SK-N-SH (cell line): ENCODE results near the gene ATP8A2. TPM values are rescaled to one million over a fixed set of nuclear protein-coding genes. Genes with fewer than 3 reads are reported as not detected.

Source experiments
- CTCF ChIA-PET: fragments of 300-600, 350-600 bp; formaldehyde crosslinking; extraction: SDS; loops from one replicate; lab custom pipeline; 2021; lab: Yijun Ruan, JAX
- POLR2A ChIA-PET: fragments of 350-600 bp; sonication (Branson Sonifier 250); formaldehyde crosslinking; extraction: SDS; loops from one replicate; lab custom pipeline; 2020; ENCODE audit warnings: antibody characterized with exemption, inconsistent platforms; lab: Yijun Ruan, JAX
- DNase-seq: peaks from one replicate; pipeline ENCODE4 v3.0.0; 2012
- H2AFZ ChIP-seq: fragments of 200-600 bp; sonication (generic); 2 replicates; pipeline ENCODE4 v1.8.1; 2016; ENCODE audit warnings: antibody characterized with exemption, mild to moderate bottlenecking, low read depth
- H3F3A ChIP-seq: fragments of 200-600 bp; sonication (generic); replicated peaks from 2 replicates; pipeline ENCODE3; 2016; ENCODE audit warnings: antibody characterized with exemption, mild to moderate bottlenecking; ENCODE audit not compliant: insufficient read depth
- H3K27ac ChIP-seq, 2 experiments: fragments of 200-500 bp in 1 of 2; fragments of 200-600 bp in 1 of 2; sonication (Bioruptor generic) in 1 of 2; sonication (generic), shearing (Covaris generic) in 1 of 2; 2 replicates each; pipeline versions ENCODE4 v1.5.1 to v1.6.1; 2014 to 2016; ENCODE audit warnings: low read depth in 2 of 2, inconsistent platforms in 1 of 2, low read length in 1 of 2, mild to moderate bottlenecking in 1 of 2, mixed read lengths in 1 of 2
- H3K27me3 ChIP-seq: fragments of 200-600 bp; sonication (generic), shearing (Covaris generic); 2 replicates; pipeline ENCODE4 v1.6.1; 2016; ENCODE audit warnings: mixed run types; ENCODE audit not compliant: insufficient read depth
- H3K36me3 ChIP-seq, 2 experiments: fragments of 200-500 bp in 1 of 2; fragments of 200-600 bp in 1 of 2; sonication (Bioruptor generic) in 1 of 2; sonication (generic) in 1 of 2; replicated peaks in 1 of 2; 2 replicates each; pipeline versions ENCODE3 to v1.5.1; 2014 to 2016; ENCODE audit warnings: low read length in 1 of 2, mild to moderate bottlenecking in 1 of 2; ENCODE audit not compliant: insufficient read depth in 2 of 2, control insufficient read depth in 1 of 2
- H3K4me1 ChIP-seq, 2 experiments: fragments of 200-500 bp in 1 of 2; fragments of 200-600 bp in 1 of 2; sonication (Bioruptor generic) in 1 of 2; sonication (generic), shearing (Covaris generic) in 1 of 2; 2 replicates each; pipeline versions ENCODE4 v1.5.1 to v1.6.1; 2014 to 2016; ENCODE audit warnings: low read depth in 1 of 2, low read length in 1 of 2, mixed run types in 1 of 2; ENCODE audit not compliant: insufficient read depth in 2 of 2, control insufficient read depth in 1 of 2
- H3K4me2 ChIP-seq: fragments of 200-600 bp; sonication (generic), shearing (Covaris generic); 2 replicates; pipeline ENCODE4 v1.6.1; 2017; ENCODE audit warnings: mixed run types
- H3K4me3 ChIP-seq, 2 experiments: fragments of 200-500 bp in 1 of 2; fragments of 200-600 bp in 1 of 2; sonication (Bioruptor generic) in 1 of 2; sonication (generic), shearing (Covaris generic) in 1 of 2; 2 replicates each; pipeline versions ENCODE4 v1.5.1 to v1.8.1; 2014 to 2016; ENCODE audit warnings: low read depth in 2 of 2, inconsistent platforms in 1 of 2, low read length in 1 of 2, mild to moderate bottlenecking in 1 of 2, mixed read lengths in 1 of 2, moderate library complexity in 1 of 2
- H3K79me2 ChIP-seq: fragments of 200-600 bp; sonication (generic); 2 replicates; pipeline ENCODE4 v1.8.1; 2017; ENCODE audit warnings: mild to moderate bottlenecking; ENCODE audit not compliant: insufficient read depth
- H3K9ac ChIP-seq: fragments of 200-600 bp; sonication (generic); 2 replicates; pipeline ENCODE4 v1.6.1; 2017; ENCODE audit warnings: mixed run types
- H3K9me2 ChIP-seq: fragments of 200-600 bp; sonication (generic); 2 replicates; pipeline ENCODE4 v1.6.1; 2017; ENCODE audit warnings: mixed run types
- H3K9me3 ChIP-seq: fragments of 200-600 bp; sonication (generic); 2 replicates; pipeline ENCODE4 v1.6.1; 2017; ENCODE audit warnings: mixed run types, mild to moderate bottlenecking, moderate library complexity
- H4K20me1 ChIP-seq: fragments of 200-600 bp; sonication (generic); 2 replicates; pipeline ENCODE4 v1.6.1; 2017; ENCODE audit warnings: mild to moderate bottlenecking, mixed run types; ENCODE audit not compliant: insufficient read depth
- ELF1 ChIP-seq: IDR thresholded peaks from 2 replicates; pipeline ENCODE4 v1.4.0; 2012
- GABPA ChIP-seq: IDR thresholded peaks from 2 replicates; pipeline ENCODE4 v1.4.0; 2012; ENCODE audit warnings: low read depth, mild to moderate bottlenecking
- MAX ChIP-seq: IDR thresholded peaks from 2 replicates; pipeline ENCODE4 v1.4.0; 2012; ENCODE audit warnings: low read depth
- MXI1 ChIP-seq: IDR thresholded peaks from 2 replicates; pipeline ENCODE4 v1.6.1; 2012; ENCODE audit warnings: mild to moderate bottlenecking, low read depth, low read length, improper control_type of control experiment
- PBX3 ChIP-seq: IDR thresholded peaks from 2 replicates; pipeline ENCODE4; 2012
- RAD21 ChIP-seq: IDR thresholded peaks from 2 replicates; pipeline ENCODE4 v1.6.1; 2012; ENCODE audit warnings: mild to moderate bottlenecking, low read length
- REST ChIP-seq: IDR thresholded peaks from 2 replicates; pipeline ENCODE4 v1.6.1; 2012; ENCODE audit warnings: mild to moderate bottlenecking, low read depth, low read length, moderate library complexity
- SIN3A ChIP-seq: IDR thresholded peaks from 2 replicates; pipeline ENCODE4 v1.6.1; 2012; ENCODE audit warnings: low read depth, mild to moderate bottlenecking, low read length, moderate library complexity, borderline replicate concordance
- TCF12 ChIP-seq: IDR thresholded peaks from 2 replicates; pipeline ENCODE4 v1.4.0; 2012
- TEAD4 ChIP-seq: IDR thresholded peaks from 2 replicates; pipeline ENCODE4 v1.4.0; 2012; ENCODE audit warnings: mild to moderate bottlenecking, borderline replicate concordance; ENCODE audit not compliant: insufficient read depth
- WGBS: methylation state at CpG from one replicate; pipeline ENCODE4 v1.1.6; 2017; ENCODE audit warnings: low lambda C conversion rate; 5-methylcytosine and 5-hydroxymethylcytosine counted together
- polyA plus RNA-seq, 3 experiments: library from polyadenylated mRNA; depleted of rRNA; stranded (reverse); fragments of >200 nt; gene quantifications; 2 replicates each; pipeline ENCODE4 v1.2.3, GENCODE V29; 2012

Gene ATP8A2
- polyA plus RNA-seq, 1 of the 3 experiments (the other 2 are of a cell fraction): 0.02 TPM

GRCh38 chr13:25347151-25347550, 24.6 kb upstream of the ATP8A2 start (continued):
- TF ChIP-seq REST: no peak

GRCh38 chr13:25351404-25351803, 20.4 kb upstream of the ATP8A2 start:
- Histone ChIP-seq H3K79me2 (no peaks in the 10 kb centered on the region), H3K27me3 (peaks cover 9% of the 10 kb centered on the region; the same call in 1 of the 2 replicates), H3K4me2 (no peak overlapping the region), H3F3A (no peaks in the 10 kb centered on the region), H3K4me1 (peaks cover 0 to 4% of the 10 kb centered on the region in 2 experiments; a peak in 1 of 4 replicates)
- CTCF ChIA-PET: interaction anchor here (1.8 kb wide), 1 partner anchor 24 kb away, joined by 5 read pairs; no protein-coding TSS in a partner anchor
- no peak for TF ChIP-seq SIN3A
- TF ChIP-seq PBX3: no peak
- TF ChIP-seq MAX: no peak
- no peak for TF ChIP-seq MXI1
- TF ChIP-seq TEAD4: no peak
- TF ChIP-seq ELF1: no peak
- no peak for TF ChIP-seq TCF12
- TF ChIP-seq RAD21: no peak
- no peak for TF ChIP-seq GABPA
- TF ChIP-seq REST: no peak
- TF ChIP-seq, all 33 proteins: peak for 0
- H2AFZ ChIP-seq: no peak overlapping the region
- no peaks in the 10 kb centered on the region for H3K9me2 ChIP-seq
- H3K9me3 ChIP-seq: no peaks in the 10 kb centered on the region
- no peaks in the 10 kb centered on the region for H3K36me3 ChIP-seq
- 90% methylated on average over 1 of the region's 1 CpG for WGBS
- H3K27ac ChIP-seq: no peak overlapping the region
- DNase-seq: no peak
- H3K4me3 ChIP-seq: no peak overlapping the region
- POLR2A ChIA-PET: no interaction called here
- H3K9ac ChIP-seq: no peak overlapping the region
- no peaks in the 10 kb centered on the region for H4K20me1 ChIP-seq
